Spleen (tissue), 13 donors: Measurements from ENCODE around the gene CLDN1. TPM values are rescaled to one million over a fixed set of nuclear protein-coding genes. Genes with fewer than 3 reads are reported as not detected.

Source experiments
- DNase-seq: peaks from one replicate; pipeline ENCODE4 v3.0.0-alpha.2; 2020
- H3K27ac ChIP-seq, 8 donors: fragments of 200-600 bp; sonication (generic) in 7 of 8; 1 replicate in 4 of 8; 2 replicates in 4 of 8; pipeline versions ENCODE4 v1.5.0 to v1.8.0; 2016 to 2021; ENCODE audit warnings: inconsistent platforms in 4 of 8, mild to moderate bottlenecking in 4 of 8, moderate library complexity in 1 of 8
- H3K27me3 ChIP-seq, 7 donors: fragments of 200-600 bp; sonication (generic) in 6 of 7; replicated peaks in 1 of 7; 1 replicate in 4 of 7; 2 replicates in 3 of 7; pipeline versions ENCODE4 v1.5.0 to v1.8.0; 2016 to 2021; ENCODE audit warnings: inconsistent platforms in 3 of 7, mild to moderate bottlenecking in 1 of 7
- H3K36me3 ChIP-seq, 6 donors: fragments of 200-600 bp; sonication (generic) in 5 of 6; 1 replicate in 4 of 6; 2 replicates in 2 of 6; pipeline versions ENCODE4 v1.5.0 to v1.8.0; 2016 to 2021; ENCODE audit warnings: inconsistent platforms in 2 of 6
- H3K4me1 ChIP-seq, 6 donors: fragments of 200-600 bp; sonication (generic) in 5 of 6; 1 replicate in 3 of 6; 2 replicates in 3 of 6; pipeline versions ENCODE4 v1.5.0 to v1.8.0; 2016 to 2021; ENCODE audit warnings: inconsistent platforms in 3 of 6
- H3K4me3 ChIP-seq, 8 donors: fragments of 200-600 bp; sonication (generic) in 7 of 8; 1 replicate in 4 of 8; 2 replicates in 4 of 8; pipeline versions ENCODE4 v1.5.0 to v1.8.0; 2016 to 2021; ENCODE audit warnings: inconsistent platforms in 4 of 8, mild to moderate bottlenecking in 4 of 8, moderate library complexity in 2 of 8
- H3K9me3 ChIP-seq, 8 donors: fragments of 200-600 bp; sonication (generic) in 7 of 8; 1 replicate in 4 of 8; 2 replicates in 4 of 8; pipeline versions ENCODE4 v1.5.0 to v1.8.0; 2016 to 2021; ENCODE audit warnings: inconsistent platforms in 4 of 8
- CTCF ChIP-seq, 11 experiments: fragments of 200-600 bp in 7 of 11; fragments of 450-650 bp in 4 of 11; sonication (generic) in 4 of 11; IDR thresholded peaks in 8 of 11; conservative IDR thresholded peaks in 3 of 11; 1 replicate in 7 of 11; 2 replicates in 4 of 11; pipeline versions ENCODE4 v1.4.0 to v1.8.0; 2016 to 2021; ENCODE audit warnings: antibody characterized with exemption in 11 of 11, inconsistent platforms in 4 of 11, mild to moderate bottlenecking in 1 of 11
- POLR2A ChIP-seq, 3 donors: fragments of 450-650 bp; IDR thresholded peaks; one replicate each; pipeline ENCODE4 v1.5.1; 2017; ENCODE audit warnings: antibody characterized with exemption in 3 of 3, mild to moderate bottlenecking in 1 of 3
- POLR2AphosphoS5 ChIP-seq, 3 donors: sonication (generic); formaldehyde crosslinking; IDR thresholded peaks; one replicate each; pipeline ENCODE4 v1.5.1; 2017; ENCODE audit warnings: antibody characterized with exemption in 3 of 3
- WGBS, 5 donors: extraction: QIAGEN DNeasy Blood & Tissue Kit in 3 of 5; methylation state at CpG; one replicate each; pipeline versions ENCODE4 v1.1.5 to v1.1.7; 2013 to 2018; 5-methylcytosine and 5-hydroxymethylcytosine counted together
- intact Hi-C: fragments of 100-400 bp; cut with DNase I; formaldehyde crosslinking; loops from one replicate; pipeline ENCODE4 v1.15.0; 2023; ENCODE audit warnings: low total_unique reads
- long read RNA-seq, 2 donors: transcript quantifications; one replicate each; lab custom pipeline, GENCODE V29; 2026
- polyA plus RNA-seq, 3 donors: library from polyadenylated mRNA; stranded (reverse); fragments of 200-250 nt; gene quantifications; one replicate each; pipeline ENCODE4 v1.2.1, GENCODE V29; 2013
- total RNA-seq, 7 donors: library from RNA; depleted of rRNA in 3 of 7; stranded (reverse); fragments of >200 nt in 3 of 7; fragmentation: NEBNext Ultra II Directional in 4 of 7; extraction: Animal tissue kit (Norgen Biotek cat#: 25700) in 4 of 7; gene quantifications; one replicate each; pipeline versions ENCODE4 v1.1.0 to v1.2.1, GENCODE V29; 2016 to 2021
- donor health status: healthy with polysubstance abuse.
- donor health status: DM: no; HTN: no; CAD: no; lungs with moderate emphysema.
- donor health status: DM: no; HTN: no; CAD: no.
- donor health status: Bipolar disorder and iron deficiency.
- donor health status: healthy.
- donor health status: DM: no; HTN: no; CAD: no.
- donor health status: DM: yes; HTN: yes; CAD: no.

Gene CLDN1
- total RNA-seq = 1 to 10 TPM in 3 of 7 donors, under 1 TPM in 4; 0.26 to 3.0 (median 0.91) TPM
- 1 to 10 TPM in 1 of 3 donors, under 1 TPM in 2; 0.35 to 1.3 (median 0.91) TPM for polyA plus RNA-seq
- long read RNA-seq, donor 1, partial matches to known transcripts = 0 of 4 reads
- long read RNA-seq, donor 1, other reads (novel, unspliced or antisense) = 0 of 4 reads
- long read RNA-seq, donor 2 = 0 reads

- 6 to 16% (median 8%) methylated on average over 38 to 64 of the region's 64 CpGs for WGBS, 5 donors
- Histone ChIP-seq H3K4me3 (peak within 1 kb of the TSS; percentile 36 to 71 (median 44)), H3K27me3 (peaks cover 0 to 47% (median 11%) of the 10 kb centered on the region in 7 donors), H3K27ac (peak within 1 kb of the TSS in 1 of 8 donors; percentile 27), H3K9me3 (no peaks in the 10 kb centered on the region), H3K4me1 (peaks cover 0 to 18% (median 10%) of the 10 kb centered on the region in 6 donors), H3K36me3 (no peaks in the 10 kb centered on the region)
- DNase-seq = peak; percentile 90
- TF ChIP-seq POLR2A (IDR thresholded peaks at IDR 0.05) (no peak), POLR2AphosphoS5 (IDR thresholded peaks at IDR 0.05) (peak in 1 of 3 donors; percentile 62), CTCF (IDR thresholded peaks at IDR 0.05 in 8 of 11, conservative IDR thresholded peaks at IDR 0.05 in 3 of 11) (peak; percentile 31 to 92 (median 80))
- intact Hi-C loops = loop anchor here (5.0 kb wide), 1 partner anchor 95 kb away; no protein-coding TSS in a partner anchor
Observed at GRCh38 chr3:190321789-190322603, at the start of gene CLDN1. Gene CLDN1 (minus strand): TSS chr3:190322446. CDS start chr3:190322206, 240 bp downstream.

GRCh38 chr3:190371152-190371551, 48.9 kb upstream of the CLDN1 start:
- Histone ChIP-seq H3K36me3 (no peaks in the 10 kb centered on the region), H3K4me3 (no peak overlapping the region), H3K27me3 (no peaks in the 10 kb centered on the region), H3K27ac (no peak overlapping the region), H3K9me3 (no peaks in the 10 kb centered on the region), H3K4me1 (no peaks in the 10 kb centered on the region)
- DNase-seq = no peak
- no peak for TF ChIP-seq POLR2A (IDR thresholded peaks at IDR 0.05)
- no peak for TF ChIP-seq POLR2AphosphoS5 (IDR thresholded peaks at IDR 0.05)
- no peak for TF ChIP-seq CTCF (IDR thresholded peaks at IDR 0.05 in 8 of 11, conservative IDR thresholded peaks at IDR 0.05 in 3 of 11)
- 42 to 72% (median 47%) methylated on average over 2 of the region's 2 CpGs for WGBS, 5 donors
- intact Hi-C loops = no loop called here

GRCh38 chr3:190370369-190370768, 48.1 kb upstream of the CLDN1 start:
- Histone ChIP-seq H3K4me1 (no peaks in the 10 kb centered on the region), H3K4me3 (no peak overlapping the region), H3K27me3 (no peaks in the 10 kb centered on the region), H3K9me3 (no peaks in the 10 kb centered on the region), H3K27ac (no peak overlapping the region), H3K36me3 (no peaks in the 10 kb centered on the region)
- no peak for TF ChIP-seq POLR2AphosphoS5 (IDR thresholded peaks at IDR 0.05)
- DNase-seq = no peak
- intact Hi-C loops = no loop called here
- WGBS, 5 donors = 87 to 94% (median 90%) methylated on average over 2 of the region's 2 CpGs

- TF ChIP-seq POLR2A (IDR thresholded peaks at IDR 0.05) (no peak), POLR2AphosphoS5 (IDR thresholded peaks at IDR 0.05) (no peak), CTCF (IDR thresholded peaks at IDR 0.05 in 8 of 11, conservative IDR thresholded peaks at IDR 0.05 in 3 of 11) (no peak)
- H3K27me3 ChIP-seq = no peaks in the 10 kb centered on the region
- H3K4me1 ChIP-seq = no peaks in the 10 kb centered on the region
- intact Hi-C loops = no loop called here
- WGBS, 5 donors = 78 to 88% (median 86%) methylated on average over 5 of the region's 5 CpGs
- no peak for DNase-seq
- no peaks in the 10 kb centered on the region for H3K9me3 ChIP-seq
- H3K36me3 ChIP-seq = no peaks in the 10 kb centered on the region
- H3K27ac ChIP-seq = no peak overlapping the region
- no peak overlapping the region for H3K4me3 ChIP-seq
Observed at GRCh38 chr3:190369668-190370295, 47.5 kb upstream of the CLDN1 start.
